SK-N-SH (cell line): ENCODE results near the gene CSNK1E.

ENCODE experiments used
- FOXM1 ChIP-seq: IDR thresholded peaks from 2 replicates; pipeline ENCODE4 v1.4.0; 2012; ENCODE audit warnings: low read depth, mild to moderate bottlenecking
- TF ChIP-seq, protein P1 (sequence below): fragments of 200-600 bp; sonication (generic); IDR thresholded peaks from 2 replicates; pipeline ENCODE4 v1.6.1; 2017; ENCODE audit warnings: antibody characterized with exemption, mild to moderate bottlenecking, moderate library complexity

DNA sequence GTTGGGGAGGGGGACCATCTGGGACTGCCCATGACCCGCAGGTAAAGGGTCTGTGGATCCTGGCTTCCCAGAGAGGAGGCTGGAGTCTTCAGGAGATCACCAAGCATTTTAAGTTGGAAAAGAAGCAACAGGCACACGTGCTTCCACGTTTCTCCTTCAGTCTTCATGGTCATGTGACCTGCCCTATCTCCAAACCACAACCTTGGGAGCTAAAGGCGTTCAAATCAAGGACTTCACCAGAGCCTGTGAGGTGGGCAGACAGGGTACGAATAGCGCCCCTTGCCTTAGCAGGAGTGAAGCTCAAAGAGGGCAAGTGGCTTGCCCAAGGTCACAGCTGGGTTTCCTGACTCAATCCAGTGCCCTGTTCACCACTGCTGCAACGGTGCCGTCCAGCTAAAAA lies 51.1 kb downstream of the CSNK1E start:
- TF ChIP-seq, protein P1, sequence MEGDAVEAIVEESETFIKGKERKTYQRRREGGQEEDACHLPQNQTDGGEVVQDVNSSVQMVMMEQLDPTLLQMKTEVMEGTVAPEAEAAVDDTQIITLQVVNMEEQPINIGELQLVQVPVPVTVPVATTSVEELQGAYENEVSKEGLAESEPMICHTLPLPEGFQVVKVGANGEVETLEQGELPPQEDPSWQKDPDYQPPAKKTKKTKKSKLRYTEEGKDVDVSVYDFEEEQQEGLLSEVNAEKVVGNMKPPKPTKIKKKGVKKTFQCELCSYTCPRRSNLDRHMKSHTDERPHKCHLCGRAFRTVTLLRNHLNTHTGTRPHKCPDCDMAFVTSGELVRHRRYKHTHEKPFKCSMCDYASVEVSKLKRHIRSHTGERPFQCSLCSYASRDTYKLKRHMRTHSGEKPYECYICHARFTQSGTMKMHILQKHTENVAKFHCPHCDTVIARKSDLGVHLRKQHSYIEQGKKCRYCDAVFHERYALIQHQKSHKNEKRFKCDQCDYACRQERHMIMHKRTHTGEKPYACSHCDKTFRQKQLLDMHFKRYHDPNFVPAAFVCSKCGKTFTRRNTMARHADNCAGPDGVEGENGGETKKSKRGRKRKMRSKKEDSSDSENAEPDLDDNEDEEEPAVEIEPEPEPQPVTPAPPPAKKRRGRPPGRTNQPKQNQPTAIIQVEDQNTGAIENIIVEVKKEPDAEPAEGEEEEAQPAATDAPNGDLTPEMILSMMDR: no peak
- TF ChIP-seq FOXM1: no peak
